HG03095 (cell line): Measurements from ENCODE around the gene AFAP1L2.
A peak's percentile ranks its signal among the peaks of the same experiment; 100 is the strongest.

Source experiments
- ATAC-seq: cut with Tn5 transposase; IDR thresholded peaks from one replicate; pipeline ENCODE4 v1.9.1; 2021; ENCODE audit warnings: moderate library complexity; ENCODE audit not compliant: unreplicated experiment

AFAP1L2 gene

GRCh38 chr10:114315566-114316420, 88.5 kb downstream of the AFAP1L2 start:
- no peak for ATAC-seq

DNA sequence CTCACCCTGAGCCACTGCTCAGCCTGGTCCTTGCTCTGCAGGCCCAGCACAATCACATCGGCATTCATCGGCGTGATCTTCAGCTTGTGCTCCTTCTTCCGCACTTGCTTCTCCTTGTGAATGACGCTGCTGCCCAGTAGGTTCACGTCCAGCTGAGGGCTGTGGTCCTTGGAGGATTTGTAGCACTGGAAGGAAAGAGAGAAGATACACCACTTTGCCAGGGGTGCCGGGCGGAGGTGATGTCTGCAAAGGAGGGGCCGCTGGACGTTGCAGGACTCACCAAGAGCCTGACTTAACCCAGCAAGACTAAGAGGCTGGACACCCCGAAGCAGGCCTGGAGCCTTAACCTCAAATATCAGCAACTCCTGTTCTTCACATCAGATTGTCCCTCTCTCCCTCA, 90.4 kb downstream of the AFAP1L2 start:
- ATAC-seq = no peak

DNA sequence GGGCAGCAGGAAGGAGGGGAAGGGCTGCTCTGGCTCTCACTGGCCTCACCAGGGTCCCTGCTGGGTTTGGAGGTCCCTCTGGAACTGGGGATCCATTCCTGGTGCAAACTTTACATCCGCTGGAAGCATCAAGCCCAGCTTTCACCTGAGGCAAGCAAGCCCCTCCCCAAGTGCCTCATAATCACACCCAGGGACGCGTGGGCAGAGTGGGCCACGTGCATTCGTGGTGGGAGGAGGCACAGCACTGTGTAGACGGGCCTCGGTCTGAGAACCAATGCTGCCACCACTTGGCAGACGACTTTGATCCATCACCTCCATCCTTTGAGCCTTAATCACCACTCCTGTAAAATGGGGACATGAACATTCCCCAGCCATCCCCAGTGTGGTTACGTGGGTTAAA, 91.2 kb downstream of the AFAP1L2 start:
- no peak for ATAC-seq

DNA sequence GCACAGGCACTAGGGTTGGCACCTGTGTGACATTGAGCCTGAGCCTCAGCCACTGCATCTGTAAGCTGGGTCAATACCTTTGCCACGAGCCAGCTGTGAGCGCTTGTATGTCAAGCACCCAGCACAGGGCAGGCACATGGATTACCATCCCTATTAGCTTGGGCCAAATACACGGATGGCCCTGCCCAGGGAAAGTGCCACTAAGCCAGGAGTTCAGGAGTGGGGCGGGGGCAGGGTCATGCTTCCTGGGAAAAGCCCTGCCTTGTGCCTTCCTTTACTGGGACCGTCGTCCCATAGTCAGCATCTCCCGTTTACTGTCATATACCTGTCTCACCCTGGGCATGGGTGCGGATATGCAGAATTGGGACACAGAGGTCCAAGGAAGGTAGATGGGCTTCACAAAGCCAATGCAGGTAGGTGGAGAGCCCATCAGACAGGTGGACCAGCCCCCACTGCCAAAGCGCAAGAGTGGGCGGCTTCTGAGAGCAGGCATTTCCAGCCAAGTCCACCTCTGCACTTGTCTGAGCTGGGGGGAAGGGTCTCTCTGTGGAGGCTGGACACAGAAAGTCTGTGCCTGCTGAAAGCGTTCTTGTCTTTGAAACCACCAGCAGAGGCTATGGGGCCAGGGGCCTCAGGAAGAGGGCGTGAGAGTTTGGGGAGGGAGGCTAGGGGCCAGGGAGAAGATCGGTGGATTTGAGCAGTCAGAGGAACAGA, 92.6 kb downstream of the AFAP1L2 start:
- no peak for ATAC-seq

- ATAC-seq = no peak
Observed at GRCh38 chr10:114311023-114311422, 93.3 kb downstream of the AFAP1L2 start.

DNA sequence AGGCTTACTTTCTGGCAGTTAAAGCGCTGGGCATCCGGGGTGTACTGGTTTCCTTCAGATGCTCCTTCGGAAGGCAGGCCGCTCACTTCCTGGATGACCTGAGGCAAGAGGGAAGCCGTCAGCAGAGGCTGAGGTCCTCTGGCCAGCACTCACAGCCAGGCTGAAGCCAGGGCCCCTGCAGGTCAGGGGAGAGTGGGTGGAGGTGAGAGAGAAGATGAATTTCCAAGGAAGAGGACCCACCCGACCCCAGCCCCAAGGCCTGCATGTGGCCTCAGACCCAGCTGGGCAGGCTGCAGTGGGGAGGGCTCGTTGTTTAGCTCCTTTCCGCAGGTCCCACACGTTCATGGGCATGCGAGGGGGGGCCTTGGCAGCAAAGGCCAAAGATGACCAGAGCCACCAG, 94.0 kb downstream of the AFAP1L2 start:
- ATAC-seq = no peak

- no peak for ATAC-seq
Observed at GRCh38 chr10:114309364-114309651, 95.0 kb downstream of the AFAP1L2 start.

DNA sequence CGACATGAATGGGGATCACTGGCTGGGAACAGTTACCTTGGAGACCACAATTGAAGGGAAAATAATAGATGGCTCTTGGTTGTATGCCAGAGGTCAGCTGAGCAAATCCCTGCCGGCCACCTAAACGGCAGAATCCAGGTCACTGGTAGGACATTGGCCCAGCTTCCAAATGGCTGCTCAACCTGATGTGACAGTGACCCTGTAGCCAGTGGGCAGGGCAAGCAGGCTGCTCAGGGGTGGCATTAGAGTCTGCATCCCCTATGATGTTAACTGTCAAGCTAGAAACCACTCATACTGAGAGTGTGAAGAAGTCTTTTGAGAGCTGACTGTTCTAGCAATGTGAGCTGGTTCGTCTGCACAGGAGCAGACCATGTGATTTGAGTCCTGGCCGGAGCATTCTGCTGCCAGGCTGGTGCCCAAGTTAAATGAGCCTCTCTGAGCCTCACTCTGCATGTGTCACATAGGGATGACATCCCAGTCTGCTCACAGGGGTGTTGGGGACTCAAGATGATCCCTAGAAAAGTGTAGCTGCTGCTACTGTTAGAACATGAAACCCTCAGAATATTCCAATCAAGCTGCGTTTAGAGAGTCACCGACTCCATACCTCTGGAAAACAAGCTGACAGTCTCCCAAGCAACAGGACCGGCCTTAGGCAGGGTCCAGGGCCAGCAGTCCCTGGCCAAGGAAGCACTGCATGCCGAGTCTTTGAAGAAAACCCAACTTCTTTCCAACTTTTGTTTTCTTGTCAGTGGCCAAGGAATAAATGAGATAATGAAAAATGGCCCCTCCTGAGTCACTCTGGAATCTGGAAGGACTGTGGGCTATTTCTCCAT, 95.6 kb downstream of the AFAP1L2 start:
- no peak for ATAC-seq

DNA sequence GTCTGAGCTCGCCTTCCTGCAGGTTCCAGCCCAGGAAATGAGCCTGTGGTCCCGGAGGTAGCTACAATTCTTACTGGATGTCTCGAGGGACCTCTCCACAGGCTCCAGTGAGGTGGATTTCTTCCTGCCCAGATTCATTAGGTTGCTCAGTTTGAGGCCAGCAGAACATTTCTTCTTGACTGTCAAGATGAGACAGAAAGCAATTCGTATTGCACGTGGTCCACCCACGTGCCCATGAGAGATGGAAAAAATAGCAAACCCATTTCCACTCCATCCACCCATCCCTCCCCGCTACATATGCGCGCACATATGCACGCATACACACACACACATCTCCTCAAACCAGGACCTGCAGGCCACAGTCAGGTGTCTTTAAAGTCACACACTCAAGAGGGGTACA, 96.6 kb downstream of the AFAP1L2 start:
- no peak for ATAC-seq

DNA sequence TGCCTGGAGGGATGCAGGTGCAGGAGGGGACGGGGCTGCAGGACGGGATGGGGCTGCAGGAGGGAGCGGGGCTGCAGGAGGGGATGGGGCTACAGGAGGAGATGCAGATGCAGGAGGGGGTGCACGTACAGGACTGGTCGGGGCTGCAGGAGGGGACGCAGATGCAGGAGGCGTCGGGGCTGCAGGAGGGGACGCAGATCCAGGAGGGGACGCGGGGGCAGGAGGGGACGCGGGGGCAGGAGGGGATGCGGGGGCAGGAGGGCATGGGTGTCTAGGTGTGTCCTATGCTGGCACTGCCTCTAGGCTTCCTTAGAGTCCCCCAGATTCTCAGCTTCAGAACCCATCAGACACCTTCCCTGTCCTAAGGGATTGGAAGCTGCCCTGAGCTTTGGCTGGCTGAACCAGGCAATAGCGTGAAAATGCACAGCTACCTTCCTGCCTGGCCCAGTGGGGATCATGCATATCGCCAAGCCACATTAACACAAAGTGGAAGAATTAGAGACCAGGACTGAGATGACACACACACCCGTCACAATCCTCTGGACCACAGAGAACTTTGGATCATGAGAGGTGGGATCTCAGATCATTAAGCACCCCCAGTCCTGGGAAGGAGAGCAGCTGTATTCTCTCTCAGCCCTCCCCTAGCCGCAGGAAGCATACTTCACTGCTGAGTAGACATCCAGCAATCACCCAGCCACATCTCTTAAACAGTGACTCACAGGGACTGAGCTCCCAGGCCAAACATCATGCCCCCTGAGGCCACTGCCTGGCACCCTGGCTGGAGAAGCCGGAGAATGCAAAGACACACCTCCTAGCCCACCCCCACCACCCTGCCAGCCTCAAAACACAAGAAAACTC, 98.0 kb downstream of the AFAP1L2 start:
- ATAC-seq = no peak

GRCh38 chr10:114305521-114305925, 98.8 kb downstream of the AFAP1L2 start:
- no peak for ATAC-seq

DNA sequence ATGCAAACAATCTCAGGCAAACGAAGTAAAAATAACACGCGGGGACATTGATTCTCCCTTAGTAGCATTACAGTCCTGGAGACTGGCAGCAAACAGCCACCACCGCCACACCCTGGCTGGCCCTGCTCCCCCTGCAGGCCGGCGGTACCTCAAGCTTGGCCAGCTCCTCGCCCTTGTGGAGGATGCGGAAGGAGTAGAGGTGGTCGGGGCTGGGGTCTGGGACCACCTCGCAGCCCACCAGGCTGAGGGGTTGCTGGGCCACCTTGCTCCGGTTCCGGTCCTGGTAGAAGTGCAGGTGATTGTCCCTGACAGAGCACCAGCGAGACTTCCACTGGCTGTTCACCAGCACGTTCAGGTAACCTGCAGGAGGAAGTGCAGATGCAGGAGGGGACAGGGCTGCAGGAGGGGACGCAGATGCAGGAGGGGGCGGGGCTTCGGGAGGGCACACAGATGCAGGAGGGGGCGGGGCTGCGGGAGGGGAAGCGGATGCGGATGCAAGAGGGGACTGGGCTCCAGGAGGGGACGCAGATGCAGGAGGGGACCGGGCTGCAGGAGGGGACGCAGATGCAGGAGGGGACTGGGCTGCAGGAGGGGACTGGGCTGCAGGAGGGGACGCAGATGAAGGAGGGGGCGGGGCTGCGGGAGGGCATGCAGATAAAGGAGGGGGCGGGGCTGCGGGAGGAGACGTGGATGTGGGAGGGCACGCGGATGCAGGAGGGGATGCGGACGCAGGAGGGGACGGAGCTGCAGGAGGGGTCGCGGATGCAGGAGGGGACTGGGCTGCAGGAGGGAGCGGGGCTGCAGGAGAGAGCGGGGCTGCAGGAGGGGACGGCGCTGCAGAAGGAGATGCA, 99.5 kb downstream of the AFAP1L2 start:
- ATAC-seq = peak; percentile 61

GRCh38 chr10:114304017-114304570, 100.2 kb downstream of the AFAP1L2 start:
- peak; percentile 62 for ATAC-seq

DNA sequence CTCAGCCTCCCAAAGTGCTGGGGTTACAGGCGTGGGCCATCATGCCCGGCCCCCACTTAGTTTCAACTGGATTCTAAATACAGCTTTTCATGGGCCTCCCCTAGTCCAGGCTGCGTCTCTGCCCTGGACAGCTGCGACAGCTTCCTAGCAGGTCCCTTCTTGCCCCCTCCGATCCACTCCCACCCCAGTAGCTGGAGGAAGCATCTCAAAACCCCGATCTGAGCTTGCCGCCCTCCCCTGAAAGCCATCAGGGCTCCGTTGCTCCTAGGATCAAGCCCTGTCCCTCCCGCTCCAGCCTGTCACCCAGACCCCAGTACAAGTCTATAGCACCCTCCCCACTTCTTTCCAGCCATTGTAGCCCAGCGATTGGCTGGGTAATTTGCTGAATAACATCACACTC, 100.7 kb downstream of the AFAP1L2 start:
- no peak for ATAC-seq

- ATAC-seq = no peak
Observed at GRCh38 chr10:114301951-114302710, 102.2 kb downstream of the AFAP1L2 start.

DNA sequence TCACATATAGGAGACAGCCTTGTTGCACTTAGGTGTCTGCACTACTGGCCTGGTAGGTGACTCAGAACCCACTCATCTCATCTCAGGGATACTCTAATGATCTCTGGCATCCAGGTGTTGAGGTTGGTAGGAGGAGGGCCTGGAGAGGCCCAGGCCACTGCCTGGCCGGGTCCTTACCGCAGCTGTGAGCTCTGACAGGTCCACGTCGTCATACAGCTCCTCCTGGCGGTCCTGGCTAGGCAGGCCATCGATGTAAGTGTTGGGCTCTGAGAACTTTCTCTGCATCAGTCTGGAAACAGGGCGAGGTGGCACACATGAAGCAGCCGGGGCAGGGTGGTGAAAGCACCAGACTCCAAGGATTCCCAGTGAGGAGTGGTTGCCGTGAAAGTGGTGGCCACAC, 103.1 kb downstream of the AFAP1L2 start:
- ATAC-seq = no peak

GRCh38 chr10:114300036-114300645, 104.2 kb downstream of the AFAP1L2 start:
- no peak for ATAC-seq

DNA sequence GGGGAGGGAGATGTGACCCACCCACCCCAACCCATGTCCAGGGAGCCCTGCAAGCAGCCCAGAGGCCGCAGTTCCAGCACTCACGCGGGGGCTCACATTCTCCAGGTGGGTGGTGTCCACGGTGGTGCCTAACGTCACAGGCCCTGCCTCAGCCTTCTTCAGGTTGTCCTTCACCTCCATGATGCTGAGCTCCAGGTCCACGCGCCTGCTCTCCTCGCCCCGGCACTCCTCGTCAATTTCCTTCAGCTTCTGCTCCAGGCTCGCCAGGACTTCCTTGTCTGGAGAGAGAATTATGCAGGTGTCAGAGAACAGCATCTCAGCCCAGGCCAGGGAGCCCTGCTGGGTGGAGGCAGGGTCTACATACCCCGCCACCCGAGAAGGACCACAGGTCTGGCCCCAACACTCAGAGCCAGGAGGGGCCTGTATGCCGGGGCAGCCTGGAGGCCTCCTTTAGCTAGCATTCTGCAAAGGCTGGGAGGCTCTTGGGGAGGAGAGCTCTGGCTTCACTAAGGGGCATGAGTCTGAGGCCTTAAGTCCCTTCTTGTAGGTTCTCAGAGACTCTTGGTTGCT, 107.1 kb downstream of the AFAP1L2 start:
- ATAC-seq = no peak
